Measurements from ENCODE around the gene UBXN4. TPM values are rescaled to one million over a fixed set of nuclear protein-coding genes. Genes with fewer than 3 reads are reported as not detected.

The UBXN4 gene
- total RNA-seq, 1 donor from 2014 or later: 107 TPM

DNA sequence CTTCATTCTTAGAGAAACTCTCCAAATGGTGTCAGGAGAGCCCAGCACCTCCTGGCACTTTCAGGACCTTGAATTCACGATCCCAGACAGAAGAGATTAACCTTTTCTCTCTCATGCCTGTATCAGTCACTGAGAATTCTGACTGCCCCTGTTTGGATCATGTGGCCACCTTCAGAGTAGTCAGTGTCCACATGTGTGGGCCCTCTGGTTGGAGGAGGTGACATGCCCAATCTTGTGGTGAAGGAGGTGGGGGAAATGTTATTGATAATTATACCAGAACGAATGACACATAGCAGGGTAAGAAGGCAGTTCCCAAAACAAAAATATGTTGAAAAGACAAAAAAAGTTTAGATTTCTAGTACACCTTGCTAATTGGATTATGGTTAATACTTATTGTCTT, 31.7 kb downstream of the UBXN4 start:
- H3K4me1 Mint-ChIP-seq (ENCODE audit: unreplicated experiment): no peaks in the 10 kb centered on the region
- TF ChIP-seq, protein P1, sequence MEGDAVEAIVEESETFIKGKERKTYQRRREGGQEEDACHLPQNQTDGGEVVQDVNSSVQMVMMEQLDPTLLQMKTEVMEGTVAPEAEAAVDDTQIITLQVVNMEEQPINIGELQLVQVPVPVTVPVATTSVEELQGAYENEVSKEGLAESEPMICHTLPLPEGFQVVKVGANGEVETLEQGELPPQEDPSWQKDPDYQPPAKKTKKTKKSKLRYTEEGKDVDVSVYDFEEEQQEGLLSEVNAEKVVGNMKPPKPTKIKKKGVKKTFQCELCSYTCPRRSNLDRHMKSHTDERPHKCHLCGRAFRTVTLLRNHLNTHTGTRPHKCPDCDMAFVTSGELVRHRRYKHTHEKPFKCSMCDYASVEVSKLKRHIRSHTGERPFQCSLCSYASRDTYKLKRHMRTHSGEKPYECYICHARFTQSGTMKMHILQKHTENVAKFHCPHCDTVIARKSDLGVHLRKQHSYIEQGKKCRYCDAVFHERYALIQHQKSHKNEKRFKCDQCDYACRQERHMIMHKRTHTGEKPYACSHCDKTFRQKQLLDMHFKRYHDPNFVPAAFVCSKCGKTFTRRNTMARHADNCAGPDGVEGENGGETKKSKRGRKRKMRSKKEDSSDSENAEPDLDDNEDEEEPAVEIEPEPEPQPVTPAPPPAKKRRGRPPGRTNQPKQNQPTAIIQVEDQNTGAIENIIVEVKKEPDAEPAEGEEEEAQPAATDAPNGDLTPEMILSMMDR (conservative IDR thresholded peaks at IDR 0.05): no peak
- H3K4me3 Mint-ChIP-seq: no peak overlapping the region
- peaks cover 49% of the 10 kb centered on the region for H3K36me3 Mint-ChIP-seq
- no peaks in the 10 kb centered on the region for H3K9me3 Mint-ChIP-seq
- H3K27me3 Mint-ChIP-seq: no peaks in the 10 kb centered on the region
- no peak for DNase-seq (ENCODE audit: extremely low spot score, unreplicated experiment)
- no peak overlapping the region for H3K27ac Mint-ChIP-seq

DNA sequence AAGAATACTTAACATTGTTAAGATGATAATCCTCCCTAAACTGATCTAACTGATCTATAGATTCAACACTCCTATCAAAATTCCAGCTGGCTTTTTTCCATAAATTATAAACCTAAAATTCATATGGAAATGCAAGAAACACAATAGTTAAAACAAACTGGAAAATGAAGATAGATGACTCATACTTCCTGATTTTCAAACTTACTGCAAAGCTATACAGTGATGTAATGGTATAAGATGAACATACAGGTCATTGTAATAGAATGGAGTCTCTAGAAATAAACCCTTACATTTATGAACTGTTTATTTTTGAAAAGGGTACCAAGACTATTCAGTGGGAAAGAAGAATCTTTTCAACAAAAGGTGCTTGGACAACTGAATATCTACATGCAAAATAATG, 32.3 kb downstream of the UBXN4 start:
- Mint-ChIP-seq H3K27ac (no peak overlapping the region), H3K4me3 (no peak overlapping the region), H3K9me3 (no peaks in the 10 kb centered on the region), H3K4me1 (ENCODE audit: unreplicated experiment) (no peaks in the 10 kb centered on the region), H3K36me3 (peaks cover 50% of the 10 kb centered on the region), H3K27me3 (no peaks in the 10 kb centered on the region)
- TF ChIP-seq, protein P1 (conservative IDR thresholded peaks at IDR 0.05): no peak
- no peak for DNase-seq (ENCODE audit: extremely low spot score, unreplicated experiment)

DNA sequence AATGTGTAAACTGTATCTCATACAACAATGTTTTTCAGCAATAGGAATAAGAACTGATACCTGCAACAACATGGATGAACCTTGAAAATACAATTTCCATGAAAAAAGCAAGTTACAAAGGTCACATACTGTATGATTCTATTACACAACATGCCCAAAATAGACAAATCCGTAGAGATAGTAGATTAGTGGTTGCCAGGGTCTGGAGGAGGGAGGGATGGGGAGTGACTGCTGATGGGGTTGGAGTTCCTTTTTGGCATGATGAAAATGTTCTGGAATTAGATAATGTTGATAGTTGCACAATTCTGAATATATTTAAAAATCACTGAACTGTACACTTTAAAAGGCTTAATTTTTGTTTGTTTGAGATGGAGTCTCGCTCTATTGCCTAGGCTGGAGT, 33.8 kb downstream of the UBXN4 start:
- Mint-ChIP-seq H3K4me3 (no peak overlapping the region), H3K27me3 (no peaks in the 10 kb centered on the region), H3K27ac (no peak overlapping the region), H3K36me3 (peaks cover 36% of the 10 kb centered on the region), H3K9me3 (no peaks in the 10 kb centered on the region), H3K4me1 (ENCODE audit: unreplicated experiment) (no peaks in the 10 kb centered on the region)
- TF ChIP-seq, protein P1 (conservative IDR thresholded peaks at IDR 0.05): no peak
- no peak for DNase-seq (ENCODE audit: extremely low spot score, unreplicated experiment)

DNA sequence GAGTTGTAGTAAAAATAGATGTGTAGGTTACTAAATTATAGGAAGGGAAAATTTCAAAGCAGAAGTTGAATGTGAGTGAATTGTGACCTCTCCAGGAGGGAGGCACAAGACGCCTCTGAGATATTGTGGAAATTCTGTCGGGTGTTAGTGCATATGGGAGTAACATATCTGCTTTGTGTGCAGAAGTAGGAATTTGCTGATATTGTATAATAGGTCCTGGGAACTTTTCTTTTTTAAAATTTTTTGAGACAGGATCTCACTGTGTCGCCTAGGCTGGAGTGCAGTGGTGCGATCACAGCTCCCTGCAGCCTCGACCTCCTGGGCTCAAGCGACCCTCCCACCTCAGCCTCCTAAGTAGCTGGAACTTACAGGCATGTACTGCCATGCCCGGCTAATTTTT, 34.7 kb downstream of the UBXN4 start:
- no peak overlapping the region for H3K27ac Mint-ChIP-seq
- no peaks in the 10 kb centered on the region for H3K27me3 Mint-ChIP-seq

DNA sequence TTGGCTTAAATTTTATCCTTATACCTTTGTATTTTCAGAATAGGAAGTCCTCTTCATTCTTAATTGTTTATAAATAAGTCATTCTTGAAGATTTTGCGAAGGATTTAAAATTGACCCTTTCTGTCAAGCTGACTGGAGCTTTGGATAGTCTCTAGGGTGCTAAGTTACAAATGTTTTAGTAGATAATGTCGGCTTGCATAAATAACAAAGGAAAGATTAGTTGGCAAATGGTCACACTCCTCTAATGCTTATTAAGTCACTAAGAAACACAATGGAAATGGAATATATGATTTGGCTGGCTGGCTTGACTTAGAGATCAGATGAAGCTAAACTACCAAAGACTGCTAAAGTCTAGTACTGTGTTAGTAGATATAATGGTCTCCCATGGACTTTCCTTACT, 40.6 kb downstream of the UBXN4 start:
- no peaks in the 10 kb centered on the region for H3K27me3 Mint-ChIP-seq
- no peak overlapping the region for H3K4me3 Mint-ChIP-seq
- no peak overlapping the region for H3K27ac Mint-ChIP-seq
- H3K9me3 Mint-ChIP-seq: peaks cover 8% of the 10 kb centered on the region
- H3K4me1 Mint-ChIP-seq (ENCODE audit: unreplicated experiment): no peaks in the 10 kb centered on the region
- TF ChIP-seq, protein P1 (conservative IDR thresholded peaks at IDR 0.05): no peak
- no peak for DNase-seq (ENCODE audit: extremely low spot score, unreplicated experiment)
- peaks cover 53% of the 10 kb centered on the region for H3K36me3 Mint-ChIP-seq

More for the DNA sequence above, 34.7 kb downstream of the UBXN4 start:
- TF ChIP-seq, protein P1 (conservative IDR thresholded peaks at IDR 0.05): no peak
- Mint-ChIP-seq H3K36me3 (peaks cover 35% of the 10 kb centered on the region), H3K4me3 (no peak overlapping the region), H3K9me3 (no peaks in the 10 kb centered on the region), H3K4me1 (ENCODE audit: unreplicated experiment) (no peaks in the 10 kb centered on the region)
- no peak for DNase-seq (ENCODE audit: extremely low spot score, unreplicated experiment)

DNA sequence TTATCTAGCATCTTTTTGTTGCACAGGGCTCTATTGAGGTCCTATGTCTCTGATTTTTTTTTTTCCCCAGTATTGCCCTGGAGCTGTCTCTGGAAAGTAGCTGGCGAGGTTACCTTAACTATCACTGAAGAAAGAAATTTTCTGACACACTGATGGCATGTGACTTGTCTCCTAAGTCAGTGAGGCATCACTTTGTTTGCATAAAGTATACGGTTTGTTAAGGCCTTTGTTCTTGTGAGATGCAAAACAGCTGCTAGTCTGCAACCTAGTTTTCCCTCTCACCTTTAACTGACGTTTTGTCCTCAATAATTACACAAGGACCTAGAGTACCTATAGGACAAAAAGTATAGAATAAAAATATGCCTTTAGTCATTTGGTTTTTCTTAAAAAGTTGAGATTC, 41.8 kb downstream of the UBXN4 start:
- DNase-seq (ENCODE audit: extremely low spot score, unreplicated experiment): no peak
- H3K36me3 Mint-ChIP-seq: peaks cover 52% of the 10 kb centered on the region
- H3K4me1 Mint-ChIP-seq (ENCODE audit: unreplicated experiment): no peaks in the 10 kb centered on the region
- H3K27ac Mint-ChIP-seq: no peak overlapping the region
- peaks cover 8% of the 10 kb centered on the region for H3K9me3 Mint-ChIP-seq
- H3K27me3 Mint-ChIP-seq: no peaks in the 10 kb centered on the region
- TF ChIP-seq, protein P1 (conservative IDR thresholded peaks at IDR 0.05): no peak
- H3K4me3 Mint-ChIP-seq: no peak overlapping the region
